Measurements from ENCODE around the gene ARHGEF19. TPM values are rescaled to one million over a fixed set of nuclear protein-coding genes. Genes with fewer than 3 reads are reported as not detected.

ARHGEF19 gene
- total and polyA plus RNA-seq, 2 of the 13 experiments (the other 11 are each of a cell fraction or from before 2014, with no cell fraction given) = 1.7 to 1.8 TPM

- TF ChIP-seq ZNF609 (CRISPR knock-in tag; IDR thresholded peaks at IDR 0.05; ENCODE audit: borderline replicate concordance) (peak; percentile 68; the same call in 1 of the 2 replicates), HOXA5 (CRISPR knock-in tag; IDR thresholded peaks at IDR 0.05) (peak; percentile 61; the same call in 1 of the 2 replicates), ELF3 (CRISPR knock-in tag; IDR thresholded peaks at IDR 0.05) (peak; percentile 33; the same call in 1 of the 2 replicates), PCBP2 (optimal IDR thresholded peaks at IDR 0.05; ENCODE audit: low read depth, low read length, poor library complexity, severe bottlenecking) (no peak), CEBPB (IDR thresholded peaks at IDR 0.05; ENCODE audit: borderline replicate concordance, low read depth, low read length) (peak; percentile 33; the same call in 1 of the 2 replicates), ZNF724P (CRISPR knock-in tag; IDR thresholded peaks at IDR 0.05; ENCODE audit: borderline replicate concordance) (no peak), MYNN (CRISPR knock-in tag; IDR thresholded peaks at IDR 0.05; ENCODE audit: low read depth) (no peak), ATAD3A (CRISPR knock-in tag; IDR thresholded peaks at IDR 0.05) (no peak), MED13 (CRISPR knock-in tag; IDR thresholded peaks at IDR 0.05) (no peak), GTF3A (CRISPR knock-in tag; conservative IDR thresholded peaks at IDR 0.05) (no peak), MLLT10 (CRISPR knock-in tag; IDR thresholded peaks at IDR 0.05) (no peak), PHF21A (CRISPR knock-in tag; IDR thresholded peaks at IDR 0.05) (0 out of 2 replicates have a peak, but pooled peaks have one; percentile 47), ZNF589 (CRISPR knock-in tag; conservative IDR thresholded peaks at IDR 0.05) (no peak), GMEB1 (CRISPR knock-in tag; IDR thresholded peaks at IDR 0.05; ENCODE audit: borderline replicate concordance) (no peak), RAD51 (IDR thresholded peaks at IDR 0.05; ENCODE audit: borderline replicate concordance) (no peak), LCORL (IDR thresholded peaks at IDR 0.05) (no peak), LCORL (CRISPR knock-in tag; IDR thresholded peaks at IDR 0.05) (peak; percentile 75; the same call in 1 of the 2 replicates), MIER2 (CRISPR knock-in tag; IDR thresholded peaks at IDR 0.05) (0 out of 2 replicates have a peak, but pooled peaks have one; percentile 31), MXI1 (IDR thresholded peaks at IDR 0.05; ENCODE audit: borderline replicate concordance, low read depth, low read length) (peak; percentile 60; the same call in 1 of the 3 replicates)
- TF ChIP-seq, protein P1, sequence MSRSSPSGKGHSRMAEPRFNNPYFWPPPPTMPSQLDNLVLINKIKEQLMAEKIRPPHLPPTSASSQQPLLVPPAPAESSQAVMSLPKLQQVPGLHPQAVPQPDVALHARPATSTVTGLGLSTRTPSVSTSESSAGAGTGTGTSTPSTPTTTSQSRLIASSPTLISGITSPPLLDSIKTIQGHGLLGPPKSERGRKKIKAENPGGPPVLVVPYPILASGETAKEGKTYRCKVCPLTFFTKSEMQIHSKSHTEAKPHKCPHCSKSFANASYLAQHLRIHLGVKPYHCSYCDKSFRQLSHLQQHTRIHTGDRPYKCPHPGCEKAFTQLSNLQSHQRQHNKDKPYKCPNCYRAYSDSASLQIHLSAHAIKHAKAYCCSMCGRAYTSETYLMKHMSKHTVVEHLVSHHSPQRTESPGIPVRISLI (CRISPR knock-in tag; IDR thresholded peaks at IDR 0.05; ENCODE audit: borderline replicate concordance) = peak; percentile 21; the same call in 1 of the 2 replicates
These were observed 48.0 kb downstream of the ARHGEF19 start (continued) for GRCh38 chr1:16164213-16165072.

All from HepG2 (cell line).